Measurements from ENCODE around the gene KRT27.

GRCh38 chr17:40791787-40792436, 9.6 kb upstream of the KRT27 start:
- TF ChIP-seq BACH2 (CRISPR knock-in tag; IDR thresholded peaks at IDR 0.05; ENCODE audit: borderline replicate concordance) (no peak), RARB (CRISPR knock-in tag; IDR thresholded peaks at IDR 0.05) (no peak), ARNTL (CRISPR knock-in tag; IDR thresholded peaks at IDR 0.05; ENCODE audit: borderline replicate concordance, low read depth) (no peak), CSDC2 (CRISPR knock-in tag; IDR thresholded peaks at IDR 0.05) (no peak), SNAI2 (CRISPR knock-in tag; IDR thresholded peaks at IDR 0.05) (no peak), ESRRG (CRISPR knock-in tag; IDR thresholded peaks at IDR 0.05) (no peak), ISL1 (CRISPR knock-in tag; IDR thresholded peaks at IDR 0.05) (no peak), TCF4 (CRISPR knock-in tag; IDR thresholded peaks at IDR 0.05; ENCODE audit: borderline replicate concordance) (no peak)
- TF ChIP-seq, protein P1, sequence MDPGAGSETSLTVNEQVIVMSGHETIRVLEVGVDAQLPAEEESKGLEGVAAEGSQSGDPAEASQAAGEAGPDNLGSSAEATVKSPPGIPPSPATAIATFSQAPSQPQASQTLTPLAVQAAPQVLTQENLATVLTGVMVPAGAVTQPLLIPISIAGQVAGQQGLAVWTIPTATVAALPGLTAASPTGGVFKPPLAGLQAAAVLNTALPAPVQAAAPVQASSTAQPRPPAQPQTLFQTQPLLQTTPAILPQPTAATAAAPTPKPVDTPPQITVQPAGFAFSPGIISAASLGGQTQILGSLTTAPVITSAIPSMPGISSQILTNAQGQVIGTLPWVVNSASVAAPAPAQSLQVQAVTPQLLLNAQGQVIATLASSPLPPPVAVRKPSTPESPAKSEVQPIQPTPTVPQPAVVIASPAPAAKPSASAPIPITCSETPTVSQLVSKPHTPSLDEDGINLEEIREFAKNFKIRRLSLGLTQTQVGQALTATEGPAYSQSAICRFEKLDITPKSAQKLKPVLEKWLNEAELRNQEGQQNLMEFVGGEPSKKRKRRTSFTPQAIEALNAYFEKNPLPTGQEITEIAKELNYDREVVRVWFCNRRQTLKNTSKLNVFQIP (CRISPR knock-in tag; IDR thresholded peaks at IDR 0.05; ENCODE audit: borderline replicate concordance, low read depth), result no peak
- TF ChIP-seq, protein P2, sequence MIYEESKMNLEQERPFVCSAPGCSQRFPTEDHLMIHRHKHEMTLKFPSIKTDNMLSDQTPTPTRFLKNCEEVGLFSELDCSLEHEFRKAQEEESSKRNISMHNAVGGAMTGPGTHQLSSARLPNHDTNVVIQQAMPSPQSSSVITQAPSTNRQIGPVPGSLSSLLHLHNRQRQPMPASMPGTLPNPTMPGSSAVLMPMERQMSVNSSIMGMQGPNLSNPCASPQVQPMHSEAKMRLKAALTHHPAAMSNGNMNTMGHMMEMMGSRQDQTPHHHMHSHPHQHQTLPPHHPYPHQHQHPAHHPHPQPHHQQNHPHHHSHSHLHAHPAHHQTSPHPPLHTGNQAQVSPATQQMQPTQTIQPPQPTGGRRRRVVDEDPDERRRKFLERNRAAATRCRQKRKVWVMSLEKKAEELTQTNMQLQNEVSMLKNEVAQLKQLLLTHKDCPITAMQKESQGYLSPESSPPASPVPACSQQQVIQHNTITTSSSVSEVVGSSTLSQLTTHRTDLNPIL (CRISPR knock-in tag; IDR thresholded peaks at IDR 0.05; ENCODE audit: low read depth), result no peak
